Tibial nerve (tissue), 4 donors: Measurements from ENCODE around the gene GGA3.

Experiments used
- EP300 ChIP-seq, 2 donors: sonication (generic); formaldehyde crosslinking; IDR thresholded peaks; one replicate each; pipeline ENCODE4 v1.6.1; 2017; ENCODE audit warnings: antibody characterized with exemption in 2 of 2, mild to moderate bottlenecking in 1 of 2
- POLR2A ChIP-seq, 2 donors: fragments of 450-650 bp; IDR thresholded peaks; one replicate each; pipeline ENCODE4 v1.6.1; 2017; ENCODE audit warnings: antibody characterized with exemption in 2 of 2, mild to moderate bottlenecking in 2 of 2, moderate library complexity in 2 of 2
- TF ChIP-seq, protein P1 (sequence below), 5 experiments: fragments of 200-600 bp in 3 of 5; fragments of 450-650 bp in 2 of 5; sonication (generic) in 3 of 5; IDR thresholded peaks; one replicate each; pipeline ENCODE4 v1.5.1; 2016 to 2019; ENCODE audit warnings: antibody characterized with exemption in 5 of 5, mild to moderate bottlenecking in 3 of 5, moderate library complexity in 2 of 5

DNA sequence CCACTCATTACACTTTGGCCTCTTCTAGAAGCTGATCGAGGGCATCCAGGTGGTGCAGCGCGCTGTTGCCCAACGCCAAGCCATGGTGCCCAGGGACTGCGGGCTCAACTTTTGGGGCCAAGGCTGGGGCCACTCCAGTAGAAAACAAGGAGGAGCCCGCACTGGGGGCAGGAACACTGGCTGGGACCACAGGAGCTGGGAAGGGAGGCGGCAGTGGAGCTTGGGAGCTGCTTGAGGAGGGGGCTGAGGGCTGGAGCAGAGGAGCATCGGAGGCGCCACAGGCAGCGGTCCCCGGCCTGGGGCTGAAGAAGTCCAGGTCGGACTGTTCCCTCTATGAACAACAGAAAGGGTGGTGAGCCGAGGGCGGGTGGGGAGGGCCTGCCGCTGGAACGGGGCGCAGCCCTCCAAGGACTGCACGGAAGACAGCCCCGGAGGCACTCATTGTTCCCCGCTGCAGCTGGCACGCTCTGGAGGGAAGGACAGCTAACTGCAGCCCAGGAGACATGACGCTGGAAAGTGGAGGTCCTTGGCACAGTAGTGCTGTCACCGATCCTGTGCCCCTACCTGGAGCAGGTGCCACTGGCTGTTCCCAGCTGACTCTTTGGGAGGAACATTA, 21.5 kb downstream of the GGA3 start:
- TF ChIP-seq, protein P1, sequence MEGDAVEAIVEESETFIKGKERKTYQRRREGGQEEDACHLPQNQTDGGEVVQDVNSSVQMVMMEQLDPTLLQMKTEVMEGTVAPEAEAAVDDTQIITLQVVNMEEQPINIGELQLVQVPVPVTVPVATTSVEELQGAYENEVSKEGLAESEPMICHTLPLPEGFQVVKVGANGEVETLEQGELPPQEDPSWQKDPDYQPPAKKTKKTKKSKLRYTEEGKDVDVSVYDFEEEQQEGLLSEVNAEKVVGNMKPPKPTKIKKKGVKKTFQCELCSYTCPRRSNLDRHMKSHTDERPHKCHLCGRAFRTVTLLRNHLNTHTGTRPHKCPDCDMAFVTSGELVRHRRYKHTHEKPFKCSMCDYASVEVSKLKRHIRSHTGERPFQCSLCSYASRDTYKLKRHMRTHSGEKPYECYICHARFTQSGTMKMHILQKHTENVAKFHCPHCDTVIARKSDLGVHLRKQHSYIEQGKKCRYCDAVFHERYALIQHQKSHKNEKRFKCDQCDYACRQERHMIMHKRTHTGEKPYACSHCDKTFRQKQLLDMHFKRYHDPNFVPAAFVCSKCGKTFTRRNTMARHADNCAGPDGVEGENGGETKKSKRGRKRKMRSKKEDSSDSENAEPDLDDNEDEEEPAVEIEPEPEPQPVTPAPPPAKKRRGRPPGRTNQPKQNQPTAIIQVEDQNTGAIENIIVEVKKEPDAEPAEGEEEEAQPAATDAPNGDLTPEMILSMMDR (IDR thresholded peaks at IDR 0.05): no peak
- TF ChIP-seq POLR2A (IDR thresholded peaks at IDR 0.05) (no peak), EP300 (IDR thresholded peaks at IDR 0.05) (no peak)
